T-helper 2 cell treated with Interferon-gamma antibody and Interleukin-4, amounts not matched to agents 100 ng/mL and 5 ng/mL, for 36 hours (primary cell): ENCODE measurements around the gene PLEKHM2. TPM values are rescaled to one million over a fixed set of nuclear protein-coding genes. Genes with fewer than 3 reads are reported as not detected.

Experiments
- intact Hi-C: fragments of 100-400 bp; cut with micrococcal nuclease; formaldehyde crosslinking; loops from one replicate; pipeline ENCODE4 v1.15.1; 2023
- total RNA-seq: library from RNA; stranded (reverse); gene quantifications from 2 replicates; pipeline ENCODE4 v1.2.3, GENCODE V29; 2022

Gene PLEKHM2
- total RNA-seq, 1 donor from 2014 or later, result 49.3 TPM

- intact Hi-C loops, result no loop called here
These were observed 55.1 kb downstream of the PLEKHM2 start for GRCh38 chr1:15739259-15739658.

GRCh38 chr1:15739745-15740144 lies 55.6 kb downstream of the PLEKHM2 start:
- intact Hi-C loops, result no loop called here

- intact Hi-C loops, result no loop called here
These were observed 57.1 kb downstream of the PLEKHM2 start for GRCh38 chr1:15740924-15741850.

GRCh38 chr1:15742339-15742801 lies 58.2 kb downstream of the PLEKHM2 start, which contains the start of gene TMEM82:
Gene TMEM82 (plus strand): TSS chr1:15742499. CDS start chr1:15742560, 61 bp downstream.
- intact Hi-C loops, result no loop called here

GRCh38 chr1:15744122-15744679 lies 60.1 kb downstream of the PLEKHM2 start:
- intact Hi-C loops, result no loop called here

- intact Hi-C loops, result no loop called here
These were observed 63.3 kb downstream of the PLEKHM2 start for GRCh38 chr1:15747378-15747777.

GRCh38 chr1:15748264-15748663 lies 64.1 kb downstream of the PLEKHM2 start:
- intact Hi-C loops, result no loop called here

GRCh38 chr1:15748690-15749398 lies 64.7 kb downstream of the PLEKHM2 start:
- intact Hi-C loops, result no loop called here

GRCh38 chr1:15749399-15750291 lies 65.5 kb downstream of the PLEKHM2 start:
- intact Hi-C loops, result no loop called here

GRCh38 chr1:15750924-15751323 lies 66.8 kb downstream of the PLEKHM2 start:
- intact Hi-C loops, result no loop called here

- intact Hi-C loops, result no loop called here
These were observed 67.6 kb downstream of the PLEKHM2 start for GRCh38 chr1:15751717-15752116.

GRCh38 chr1:15753776-15754175 lies 69.7 kb downstream of the PLEKHM2 start:
- intact Hi-C loops, result no loop called here

GRCh38 chr1:15755021-15755645 lies 71.0 kb downstream of the PLEKHM2 start:
- intact Hi-C loops, result no loop called here

- intact Hi-C loops, result no loop called here
These were observed 71.5 kb downstream of the PLEKHM2 start for GRCh38 chr1:15755646-15756040.

- intact Hi-C loops, result no loop called here
These were observed 72.3 kb downstream of the PLEKHM2 start for GRCh38 chr1:15756143-15757015.

GRCh38 chr1:15757016-15757543 lies 73.0 kb downstream of the PLEKHM2 start:
- intact Hi-C loops, result no loop called here

- intact Hi-C loops, result no loop called here
These were observed 73.6 kb downstream of the PLEKHM2 start for GRCh38 chr1:15757575-15758342.

- intact Hi-C loops, result no loop called here
These were observed 74.3 kb downstream of the PLEKHM2 start, which contains the start of gene FBLIM1 for GRCh38 chr1:15758343-15758931. Gene FBLIM1 (plus strand): TSS chr1:15758795. CDS start chr1:15764984, 6,189 bp downstream.
